ENCODE results near the gene HTR1D.

DNA sequence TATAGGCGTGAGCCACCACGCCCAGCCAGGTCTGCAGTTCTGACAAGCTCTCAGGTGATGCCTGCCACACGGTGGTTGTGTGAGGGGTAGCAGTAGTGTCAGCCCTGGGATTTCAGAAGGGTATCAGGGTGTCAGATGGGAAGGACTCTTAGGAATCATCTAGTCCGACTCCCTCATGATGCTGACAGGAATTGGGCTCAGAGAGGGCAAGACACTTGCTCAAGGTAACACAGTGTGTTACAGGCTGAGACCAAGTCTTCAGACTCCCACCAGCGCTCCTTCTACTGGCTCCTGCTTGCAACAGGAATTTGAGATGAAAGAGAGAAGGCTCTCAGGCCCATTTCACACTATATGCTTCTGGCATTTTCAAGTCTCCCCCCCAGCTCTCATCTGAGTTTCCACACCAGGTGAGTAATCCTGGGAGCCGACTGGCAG lies 6.9 kb downstream of the HTR1D start:
- TF ChIP-seq YY1 (IDR thresholded peaks at IDR 0.05; ENCODE audit: insufficient read depth, insufficient read length) (no peak), ZNF274 (IDR thresholded peaks at IDR 0.05; ENCODE audit: low read depth, low read length) (no peak), SUZ12 (IDR thresholded peaks at IDR 0.05; ENCODE audit: extremely low read depth, insufficient read depth, insufficient read length) (no peak)

All from NT2/D1 (cell line).